Measurements from ENCODE around the gene CYB5D1. TPM values are rescaled to one million over a fixed set of nuclear protein-coding genes. Genes with fewer than 3 reads are reported as not detected.

Gene CYB5D1
- polyA plus RNA-seq, 1 donor (not counting 4 experiments of a cell fraction or from before 2014, with no cell fraction given): 14.8 TPM

DNA sequence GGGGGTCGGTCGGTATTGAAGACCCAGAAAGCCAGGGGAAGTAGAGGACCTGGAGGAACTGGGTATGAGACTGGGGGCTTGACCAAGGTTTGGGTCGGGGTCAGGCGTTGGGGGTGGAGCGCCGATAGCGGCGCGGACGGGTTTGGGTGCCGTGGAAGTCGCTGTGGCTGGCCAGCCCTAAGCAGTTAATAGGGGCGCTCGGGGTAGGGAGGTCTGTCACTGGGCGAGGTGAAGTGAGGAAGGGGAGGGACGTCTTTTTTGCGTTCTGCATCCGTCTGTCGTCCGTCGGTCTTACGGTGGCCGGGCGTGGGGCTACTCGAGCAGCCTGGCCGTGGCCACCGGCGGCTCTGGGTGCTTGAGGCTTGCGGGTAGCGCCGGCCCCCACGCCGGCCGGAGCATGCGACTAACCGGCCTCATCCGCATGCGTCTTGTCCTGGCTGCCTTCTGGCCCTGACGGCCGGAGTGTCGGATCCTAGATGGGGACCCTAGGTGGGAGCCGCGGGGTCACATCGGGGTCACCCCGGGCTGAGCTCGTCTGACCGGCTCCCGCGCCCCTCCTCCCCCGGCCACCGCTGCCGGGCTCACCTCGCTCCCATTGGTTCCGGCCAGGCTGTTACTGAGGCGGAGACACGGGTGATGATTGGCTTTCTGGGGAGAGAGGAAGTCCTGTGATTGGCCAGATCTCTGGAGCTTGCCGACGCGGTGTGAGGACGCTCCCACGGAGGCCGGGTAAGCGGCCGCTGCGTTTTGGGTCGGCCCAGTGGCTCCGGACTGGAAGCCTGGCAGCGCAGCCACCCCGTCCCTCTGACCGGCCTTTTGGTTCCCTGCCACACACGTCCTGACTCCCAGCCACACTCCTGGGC is 13.3 kb upstream of the CYB5D1 start:
- peaks cover 25% of the 10 kb centered on the region for H3K79me2 ChIP-seq (ENCODE audit: control insufficient read depth, insufficient read depth, low read length)
- H3K9ac ChIP-seq (ENCODE audit: control insufficient read depth, extremely low read depth, insufficient read depth, low read length): peak overlapping the region; percentile 99
- peaks cover 3% of the 10 kb centered on the region for H4K20me1 ChIP-seq (ENCODE audit: control insufficient read depth, extremely low read depth, insufficient read depth, low read length)
- no peak for DNase-seq (ENCODE audit: low read depth, low spot score)
- H3K27ac ChIP-seq (ENCODE audit: control insufficient read depth, insufficient read depth, low read length): peak overlapping the region; percentile 99
- H3K4me1 ChIP-seq (ENCODE audit: control insufficient read depth, extremely low read depth, insufficient read depth, low read length): peaks cover 32% of the 10 kb centered on the region
- H3K4me3 ChIP-seq (ENCODE audit: control insufficient read depth in 2 of 3, extremely low read depth in 1 of 3, insufficient read depth in 2 of 3, low read depth in 1 of 3, low read length in 3 of 3): peak overlapping the region; percentile 67 to 98 (median 97)
- H3K27me3 ChIP-seq (ENCODE audit: control insufficient read depth, extremely low read depth, insufficient read depth, low read length): no peaks in the 10 kb centered on the region
- no peaks in the 10 kb centered on the region for H3K9me3 ChIP-seq (ENCODE audit: control insufficient read depth, low read depth, low read length)
- H2AFZ ChIP-seq (ENCODE audit: control insufficient read depth, low read length): peak overlapping the region; percentile 30
- H3K36me3 ChIP-seq (ENCODE audit: control insufficient read depth in 2 of 2, extremely low read depth in 1 of 2, insufficient read depth in 2 of 2, low read length in 2 of 2): peaks cover 17 to 18% of the 10 kb centered on the region in 2 experiments
- peak; percentile 81 for FAIRE-seq
- TF ChIP-seq, protein P1, sequence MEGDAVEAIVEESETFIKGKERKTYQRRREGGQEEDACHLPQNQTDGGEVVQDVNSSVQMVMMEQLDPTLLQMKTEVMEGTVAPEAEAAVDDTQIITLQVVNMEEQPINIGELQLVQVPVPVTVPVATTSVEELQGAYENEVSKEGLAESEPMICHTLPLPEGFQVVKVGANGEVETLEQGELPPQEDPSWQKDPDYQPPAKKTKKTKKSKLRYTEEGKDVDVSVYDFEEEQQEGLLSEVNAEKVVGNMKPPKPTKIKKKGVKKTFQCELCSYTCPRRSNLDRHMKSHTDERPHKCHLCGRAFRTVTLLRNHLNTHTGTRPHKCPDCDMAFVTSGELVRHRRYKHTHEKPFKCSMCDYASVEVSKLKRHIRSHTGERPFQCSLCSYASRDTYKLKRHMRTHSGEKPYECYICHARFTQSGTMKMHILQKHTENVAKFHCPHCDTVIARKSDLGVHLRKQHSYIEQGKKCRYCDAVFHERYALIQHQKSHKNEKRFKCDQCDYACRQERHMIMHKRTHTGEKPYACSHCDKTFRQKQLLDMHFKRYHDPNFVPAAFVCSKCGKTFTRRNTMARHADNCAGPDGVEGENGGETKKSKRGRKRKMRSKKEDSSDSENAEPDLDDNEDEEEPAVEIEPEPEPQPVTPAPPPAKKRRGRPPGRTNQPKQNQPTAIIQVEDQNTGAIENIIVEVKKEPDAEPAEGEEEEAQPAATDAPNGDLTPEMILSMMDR (optimal IDR thresholded peaks at IDR 0.05 in 1 of 3, IDR thresholded peaks at IDR 0.05 in 1 of 3, conservative IDR thresholded peaks at IDR 0.05 in 1 of 3; ENCODE audit: extremely low read depth in 1 of 3, insufficient read depth in 2 of 3, low read length in 3 of 3): no peak
- TF ChIP-seq EZH2 (IDR thresholded peaks at IDR 0.05; ENCODE audit: low read length): no peak
- H3K4me2 ChIP-seq (ENCODE audit: control insufficient read depth, extremely low read depth, insufficient read depth, low read depth, low read length): peak overlapping the region; percentile 99
- no peaks in the 10 kb centered on the region for H3K9me1 ChIP-seq (ENCODE audit: control insufficient read depth, extremely low read depth, insufficient read depth, low read length)
- dilution Hi-C loops (cut with MboI; ENCODE audit: extremely low pct_ligation_motif_present, low sequenced_read_pairs): no loop called here

DNA sequence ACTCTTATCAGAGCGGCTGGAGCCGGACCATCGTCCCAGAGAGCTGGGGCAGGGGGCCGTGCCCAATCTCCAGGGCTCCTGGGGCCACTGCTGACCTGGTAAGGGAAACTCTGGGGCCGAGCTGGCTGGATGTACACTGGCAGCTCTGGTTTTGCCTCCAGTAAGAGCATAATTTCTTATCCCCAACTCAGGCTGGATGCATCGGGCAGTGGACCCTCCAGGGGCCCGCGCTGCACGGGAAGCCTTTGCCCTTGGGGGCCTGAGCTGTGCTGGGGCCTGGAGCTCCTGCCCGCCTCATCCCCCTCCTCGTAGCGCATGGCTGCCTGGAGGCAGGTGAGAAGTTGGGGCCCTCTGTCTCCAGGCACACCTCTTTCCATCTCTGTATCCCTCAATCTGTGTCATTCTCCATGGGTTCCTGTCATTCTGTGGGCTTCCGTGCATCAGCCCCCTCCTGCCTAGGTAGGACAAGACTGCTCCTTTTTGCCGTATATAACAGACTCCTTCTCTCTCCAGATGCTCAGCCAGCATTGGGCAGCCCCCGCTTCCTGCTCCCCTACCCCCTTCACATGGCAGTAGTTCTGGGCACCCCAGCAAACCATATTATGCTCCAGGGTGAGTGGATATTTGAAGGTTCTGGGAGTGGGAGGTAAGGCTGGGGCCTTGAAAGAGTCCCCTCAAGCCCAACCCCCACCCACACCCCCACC is 12.3 kb upstream of the CYB5D1 start:
- no peaks in the 10 kb centered on the region for H3K27me3 ChIP-seq (ENCODE audit: control insufficient read depth, extremely low read depth, insufficient read depth, low read length)

More for the DNA sequence above, 12.3 kb upstream of the CYB5D1 start:
- DNase-seq (ENCODE audit: low read depth, low spot score): no peak
- peak overlapping the region; percentile 99 for H3K9ac ChIP-seq (ENCODE audit: control insufficient read depth, extremely low read depth, insufficient read depth, low read length)
- no peak for FAIRE-seq
- peaks cover 20% of the 10 kb centered on the region in 2 experiments for H3K36me3 ChIP-seq (ENCODE audit: control insufficient read depth in 2 of 2, extremely low read depth in 1 of 2, insufficient read depth in 2 of 2, low read length in 2 of 2)
- H3K4me2 ChIP-seq (ENCODE audit: control insufficient read depth, extremely low read depth, insufficient read depth, low read depth, low read length): peak overlapping the region; percentile 99
- peaks cover 25% of the 10 kb centered on the region for H3K79me2 ChIP-seq (ENCODE audit: control insufficient read depth, insufficient read depth, low read length)
- peaks cover 23% of the 10 kb centered on the region for H3K4me1 ChIP-seq (ENCODE audit: control insufficient read depth, extremely low read depth, insufficient read depth, low read length)
- TF ChIP-seq, protein P1 (optimal IDR thresholded peaks at IDR 0.05 in 1 of 3, IDR thresholded peaks at IDR 0.05 in 1 of 3, conservative IDR thresholded peaks at IDR 0.05 in 1 of 3; ENCODE audit: extremely low read depth in 1 of 3, insufficient read depth in 2 of 3, low read length in 3 of 3): no peak
- TF ChIP-seq EZH2 (IDR thresholded peaks at IDR 0.05; ENCODE audit: low read length): no peak
- H3K4me3 ChIP-seq (ENCODE audit: control insufficient read depth in 2 of 3, extremely low read depth in 1 of 3, insufficient read depth in 2 of 3, low read depth in 1 of 3, low read length in 3 of 3): peak overlapping the region; percentile 67 to 98 (median 97)
- H2AFZ ChIP-seq (ENCODE audit: control insufficient read depth, low read length): no peak overlapping the region
- peaks cover 3% of the 10 kb centered on the region for H4K20me1 ChIP-seq (ENCODE audit: control insufficient read depth, extremely low read depth, insufficient read depth, low read length)
- dilution Hi-C loops (cut with MboI; ENCODE audit: extremely low pct_ligation_motif_present, low sequenced_read_pairs): no loop called here
- H3K9me3 ChIP-seq (ENCODE audit: control insufficient read depth, low read depth, low read length): no peaks in the 10 kb centered on the region
- H3K9me1 ChIP-seq (ENCODE audit: control insufficient read depth, extremely low read depth, insufficient read depth, low read length): no peaks in the 10 kb centered on the region
- peak overlapping the region; percentile 99 for H3K27ac ChIP-seq (ENCODE audit: control insufficient read depth, insufficient read depth, low read length)
